ENCODE measurements around the gene RNF19B. TPM values are rescaled to one million over a fixed set of nuclear protein-coding genes. Genes with fewer than 3 reads are reported as not detected.

The RNF19B gene
- total RNA-seq, 1 experiment from 2014 or later: 15.0 TPM

DNA sequence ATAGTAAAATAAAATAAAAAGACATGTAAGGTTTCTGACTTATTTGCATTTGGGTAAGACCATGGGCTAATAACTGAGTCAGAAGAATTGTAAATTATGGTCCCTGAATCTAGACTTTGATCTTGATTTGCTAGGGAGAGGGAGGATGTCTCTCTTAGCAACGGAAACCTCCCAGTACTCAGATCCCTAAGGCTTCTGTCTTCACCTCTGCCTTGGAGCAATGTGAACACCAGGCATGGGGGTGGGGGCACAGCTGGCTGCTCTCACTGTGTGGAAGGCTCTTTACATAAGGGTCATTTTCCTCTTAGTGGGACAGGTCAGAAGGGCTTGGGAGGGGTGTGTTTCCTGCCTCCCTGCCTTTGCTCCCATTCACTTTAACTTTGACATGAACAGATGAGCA is 46.4 kb downstream of the RNF19B start:
- DNase-seq: no peak
- H3K14ac ChIP-seq (ENCODE audit: insufficient read depth, low read length): no peak overlapping the region
- WGBS (ENCODE audit: extremely low coverage, insufficient read length, low lambda C conversion rate): no CpG with 5 or more reads among the region's 1 CpG
- H3K18ac ChIP-seq (ENCODE audit: insufficient read length, low read depth, low read length): no peak overlapping the region
- H3K4me1 ChIP-seq (ENCODE audit: insufficient read depth, low read length): no peaks in the 10 kb centered on the region
- Mint-ChIP-seq H3K27me3 (ENCODE audit: low read depth) (peaks cover 46% of the 10 kb centered on the region), H3K27ac (no peak overlapping the region), H3K9me3 (no peaks in the 10 kb centered on the region), H3K4me3 (no peak overlapping the region; a peak in 1 of 5 replicates), H3K4me1 (no peaks in the 10 kb centered on the region), H3K36me3 (ENCODE audit: insufficient read depth in 1 of 3, low read depth in 3 of 3) (no peaks in the 10 kb centered on the region)
- no peaks in the 10 kb centered on the region for H4K20me1 ChIP-seq (ENCODE audit: control insufficient read depth, insufficient read depth, insufficient read length)
- H4K5ac ChIP-seq (ENCODE audit: insufficient read length, low read depth, low read length): no peak overlapping the region
- no peak overlapping the region for H3K27ac ChIP-seq (ENCODE audit: insufficient read length, low read depth, low read length)
- no peak overlapping the region for H2BK12ac ChIP-seq (ENCODE audit: insufficient read length, low read depth, low read length)
- H2BK5ac ChIP-seq (ENCODE audit: insufficient read length, low read length): no peak overlapping the region
- H3K4ac ChIP-seq (ENCODE audit: low read depth, low read length): no peak overlapping the region
- H4K91ac ChIP-seq (ENCODE audit: insufficient read length, low read depth, low read length): no peak overlapping the region
- H2AFZ ChIP-seq (ENCODE audit: low read length): no peak overlapping the region
- H2BK120ac ChIP-seq (ENCODE audit: low read depth, low read length, poor library complexity, severe bottlenecking): no peak overlapping the region
- H2BK20ac ChIP-seq (ENCODE audit: low read depth, low read length, poor library complexity, severe bottlenecking): no peak overlapping the region
- H3K79me1 ChIP-seq (ENCODE audit: insufficient read depth, low read depth, low read length, poor library complexity, severe bottlenecking): no peaks in the 10 kb centered on the region
- no peaks in the 10 kb centered on the region for H3K23me2 ChIP-seq (ENCODE audit: insufficient read length, low read depth, low read length, poor library complexity, severe bottlenecking)
- H3K27me3 ChIP-seq (ENCODE audit: insufficient read depth, low read length): peaks cover 2% of the 10 kb centered on the region; the same call in 1 of the 2 replicates
- H4K8ac ChIP-seq (replicated peaks; ENCODE audit: insufficient read length, low read depth, low read length): no peak overlapping the region
- H3K4me2 ChIP-seq (ENCODE audit: insufficient read depth, insufficient read length, low read length): no peak overlapping the region
- TF ChIP-seq, protein P1, sequence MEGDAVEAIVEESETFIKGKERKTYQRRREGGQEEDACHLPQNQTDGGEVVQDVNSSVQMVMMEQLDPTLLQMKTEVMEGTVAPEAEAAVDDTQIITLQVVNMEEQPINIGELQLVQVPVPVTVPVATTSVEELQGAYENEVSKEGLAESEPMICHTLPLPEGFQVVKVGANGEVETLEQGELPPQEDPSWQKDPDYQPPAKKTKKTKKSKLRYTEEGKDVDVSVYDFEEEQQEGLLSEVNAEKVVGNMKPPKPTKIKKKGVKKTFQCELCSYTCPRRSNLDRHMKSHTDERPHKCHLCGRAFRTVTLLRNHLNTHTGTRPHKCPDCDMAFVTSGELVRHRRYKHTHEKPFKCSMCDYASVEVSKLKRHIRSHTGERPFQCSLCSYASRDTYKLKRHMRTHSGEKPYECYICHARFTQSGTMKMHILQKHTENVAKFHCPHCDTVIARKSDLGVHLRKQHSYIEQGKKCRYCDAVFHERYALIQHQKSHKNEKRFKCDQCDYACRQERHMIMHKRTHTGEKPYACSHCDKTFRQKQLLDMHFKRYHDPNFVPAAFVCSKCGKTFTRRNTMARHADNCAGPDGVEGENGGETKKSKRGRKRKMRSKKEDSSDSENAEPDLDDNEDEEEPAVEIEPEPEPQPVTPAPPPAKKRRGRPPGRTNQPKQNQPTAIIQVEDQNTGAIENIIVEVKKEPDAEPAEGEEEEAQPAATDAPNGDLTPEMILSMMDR (conservative IDR thresholded peaks at IDR 0.05): no peak
- H3K9me3 ChIP-seq (ENCODE audit: control insufficient read depth, low read depth, low read length): no peaks in the 10 kb centered on the region
- H3K56ac ChIP-seq (ENCODE audit: insufficient read length, low read depth, low read length): no peak overlapping the region
- no peak overlapping the region for H3K23ac ChIP-seq (ENCODE audit: insufficient read length, low read depth, low read length)
- H3K79me2 ChIP-seq (ENCODE audit: insufficient read depth, low read length): no peaks in the 10 kb centered on the region
- H3K9ac ChIP-seq (ENCODE audit: extremely low read depth, insufficient read length, low read length): no peak overlapping the region
- no peak overlapping the region for H2AK5ac ChIP-seq (ENCODE audit: insufficient read length, low read length)
- no peak overlapping the region for H2BK15ac ChIP-seq (ENCODE audit: low read depth, low read length)
- no peak overlapping the region for H3T11ph ChIP-seq (ENCODE audit: low read length)

Data from H9 (cell line).